Measurements from ENCODE around the gene TYMP.

DNA sequence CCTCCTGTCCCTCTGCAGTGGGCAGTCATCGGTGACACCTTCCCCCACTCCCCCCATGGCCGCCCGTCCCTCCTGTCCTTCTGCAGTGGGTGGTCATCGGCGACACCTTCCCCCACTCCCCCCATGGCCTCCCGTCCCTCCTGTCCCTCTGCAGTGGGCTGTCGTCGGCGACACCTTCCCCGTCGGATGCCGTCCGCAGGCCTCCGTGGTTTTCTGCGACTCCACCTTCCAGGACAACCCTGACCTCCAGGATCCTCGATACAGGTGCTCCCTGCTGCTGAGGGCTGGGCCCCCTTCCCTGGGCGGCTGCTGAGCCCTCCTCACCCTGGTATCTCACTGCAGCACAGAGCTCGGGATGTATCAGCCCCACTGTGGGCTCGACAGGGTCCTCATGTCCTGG, 40.9 kb downstream of the TYMP start:
- TF ChIP-seq, protein P1, sequence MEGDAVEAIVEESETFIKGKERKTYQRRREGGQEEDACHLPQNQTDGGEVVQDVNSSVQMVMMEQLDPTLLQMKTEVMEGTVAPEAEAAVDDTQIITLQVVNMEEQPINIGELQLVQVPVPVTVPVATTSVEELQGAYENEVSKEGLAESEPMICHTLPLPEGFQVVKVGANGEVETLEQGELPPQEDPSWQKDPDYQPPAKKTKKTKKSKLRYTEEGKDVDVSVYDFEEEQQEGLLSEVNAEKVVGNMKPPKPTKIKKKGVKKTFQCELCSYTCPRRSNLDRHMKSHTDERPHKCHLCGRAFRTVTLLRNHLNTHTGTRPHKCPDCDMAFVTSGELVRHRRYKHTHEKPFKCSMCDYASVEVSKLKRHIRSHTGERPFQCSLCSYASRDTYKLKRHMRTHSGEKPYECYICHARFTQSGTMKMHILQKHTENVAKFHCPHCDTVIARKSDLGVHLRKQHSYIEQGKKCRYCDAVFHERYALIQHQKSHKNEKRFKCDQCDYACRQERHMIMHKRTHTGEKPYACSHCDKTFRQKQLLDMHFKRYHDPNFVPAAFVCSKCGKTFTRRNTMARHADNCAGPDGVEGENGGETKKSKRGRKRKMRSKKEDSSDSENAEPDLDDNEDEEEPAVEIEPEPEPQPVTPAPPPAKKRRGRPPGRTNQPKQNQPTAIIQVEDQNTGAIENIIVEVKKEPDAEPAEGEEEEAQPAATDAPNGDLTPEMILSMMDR (IDR thresholded peaks at IDR 0.05; ENCODE audit: extremely low read depth in 1 of 2, insufficient read depth in 1 of 2, low read depth in 1 of 2, low read length in 2 of 2), result no peak
- TF ChIP-seq POLR2AphosphoS5 (IDR thresholded peaks at IDR 0.05; ENCODE audit: insufficient read depth, low read depth, low read length) (no peak), POLR2A (IDR thresholded peaks at IDR 0.05; ENCODE audit: low read depth, low read length) (no peak), EZH2 (IDR thresholded peaks at IDR 0.05; ENCODE audit: borderline replicate concordance, low read depth, low read length, severe bottlenecking) (no peak), FOS (IDR thresholded peaks at IDR 0.05; ENCODE audit: borderline replicate concordance, insufficient read depth, low read length) (no peak), JUN (IDR thresholded peaks at IDR 0.05; ENCODE audit: borderline replicate concordance, insufficient read depth, insufficient read length, low read depth) (no peak), GATA2 (IDR thresholded peaks at IDR 0.05; ENCODE audit: insufficient read depth, insufficient read length, low read depth, low read length) (no peak)

Measured in endothelial cell of umbilical vein (primary cell).